A549 (cell line): ENCODE data around the gene POLR1D.

Source experiments
- CEBPB ChIP-seq, 2 experiments: fragments of >200 bp in 1 of 2; sonication (Bioruptor Twin) in 1 of 2; formaldehyde crosslinking in 1 of 2; IDR thresholded peaks; 2 replicates each; pipeline ENCODE4 v1.6.1; 2012 to 2016
- CTCF ChIP-seq: fragments of >200 bp; sonication (Bioruptor Twin); formaldehyde crosslinking; IDR thresholded peaks from 3 replicates; pipeline ENCODE4 v1.5.1; 2016
- MYC ChIP-seq: IDR thresholded peaks from 2 replicates; pipeline ENCODE4 v1.6.1; 2012; ENCODE audit warnings: mild to moderate bottlenecking, inconsistent platforms, low read length, improper control_type of control experiment, borderline replicate concordance
- POLR2A ChIP-seq: IDR thresholded peaks from 2 replicates; pipeline ENCODE4 v1.6.1; 2012; ENCODE audit warnings: mild to moderate bottlenecking, low read length
- RAD21 ChIP-seq, 2 experiments: fragments of >200 bp in 1 of 2; sonication (Bioruptor Twin) in 1 of 2; formaldehyde crosslinking in 1 of 2; IDR thresholded peaks in 1 of 2; conservative IDR thresholded peaks in 1 of 2; 2 replicates in 1 of 2; 3 replicates in 1 of 2; pipeline ENCODE4 v1.6.1; 2012 to 2018; ENCODE audit warnings: inconsistent platforms in 1 of 2
- RFX5 ChIP-seq: fragments of 450-650 bp; IDR thresholded peaks from 2 replicates; pipeline ENCODE4 v1.7.1; 2014; ENCODE audit warnings: antibody characterized with exemption, mild to moderate bottlenecking, moderate library complexity

GRCh38 chr13:27622102-27622820 lies 569 bp downstream of the POLR1D start:
- no peak for TF ChIP-seq CTCF
- no peak for TF ChIP-seq POLR2A
- no peak for TF ChIP-seq MYC
- TF ChIP-seq RAD21 (conservative IDR thresholded peaks at IDR 0.05 in 1 of 2, IDR thresholded peaks at IDR 0.05 in 1 of 2), result no peak
- no peak for TF ChIP-seq CEBPB (IDR thresholded peaks at IDR 0.05)
- TF ChIP-seq RFX5, result no peak
